ENCODE measurements around the gene SCO1. TPM values are rescaled to one million over a fixed set of nuclear protein-coding genes. Genes with fewer than 3 reads are reported as not detected.
A peak's percentile ranks its signal among the peaks of the same experiment; 100 is the strongest.

SCO1 gene
- total RNA-seq (27.0 TPM), polyA plus RNA-seq (ENCODE audit: insufficient read depth, low read depth, low replicate concordance) (34.9 TPM)
- long read RNA-seq, donor 1, full-length matches to known transcripts, result 5 of 5 reads
- long read RNA-seq, donor 1, partial matches to known transcripts, result 0 of 5 reads
- long read RNA-seq, donor 1, other reads (novel, unspliced or antisense), result 0 of 5 reads
- long read RNA-seq, donor 2, full-length matches to known transcripts, result 8 of 8 reads
- long read RNA-seq, donor 2, partial matches to known transcripts, result 0 of 8 reads
- long read RNA-seq, donor 2, other reads (novel, unspliced or antisense), result 0 of 8 reads
- long read RNA-seq, donor 3, full-length matches to known transcripts, result 11 of 11 reads
- long read RNA-seq, donor 3, partial matches to known transcripts, result 0 of 11 reads
- long read RNA-seq, donor 3, other reads (novel, unspliced or antisense), result 0 of 11 reads
- long read RNA-seq, donor 4, full-length matches to known transcripts, result 15 of 15 reads
- long read RNA-seq, donor 4, partial matches to known transcripts, result 0 of 15 reads
- long read RNA-seq, donor 4, other reads (novel, unspliced or antisense), result 0 of 15 reads
- long read RNA-seq, donor 5, result 0 reads
- long read RNA-seq, donor 6, full-length matches to known transcripts, result 11 of 11 reads
- long read RNA-seq, donor 6, partial matches to known transcripts, result 0 of 11 reads
- long read RNA-seq, donor 6, other reads (novel, unspliced or antisense), result 0 of 11 reads
- long read RNA-seq, donor 7, full-length matches to known transcripts, result 13 of 17 reads
- long read RNA-seq, donor 7, partial matches to known transcripts, result 1 of 17 reads
- long read RNA-seq, donor 7, other reads (novel, unspliced or antisense), result 3 of 17 reads
- long read RNA-seq, donor 8, full-length matches to known transcripts, result 7 of 7 reads
- long read RNA-seq, donor 8, partial matches to known transcripts, result 0 of 7 reads
- long read RNA-seq, donor 8, other reads (novel, unspliced or antisense), result 0 of 7 reads
- long read RNA-seq, donor 9, full-length matches to known transcripts, result 8 of 8 reads
- long read RNA-seq, donor 9, partial matches to known transcripts, result 0 of 8 reads
- long read RNA-seq, donor 9, other reads (novel, unspliced or antisense), result 0 of 8 reads
- long read RNA-seq, donor 10, full-length matches to known transcripts, result 11 of 11 reads
- long read RNA-seq, donor 10, partial matches to known transcripts, result 0 of 11 reads
- long read RNA-seq, donor 10, other reads (novel, unspliced or antisense), result 0 of 11 reads

- TF ChIP-seq, protein P1, sequence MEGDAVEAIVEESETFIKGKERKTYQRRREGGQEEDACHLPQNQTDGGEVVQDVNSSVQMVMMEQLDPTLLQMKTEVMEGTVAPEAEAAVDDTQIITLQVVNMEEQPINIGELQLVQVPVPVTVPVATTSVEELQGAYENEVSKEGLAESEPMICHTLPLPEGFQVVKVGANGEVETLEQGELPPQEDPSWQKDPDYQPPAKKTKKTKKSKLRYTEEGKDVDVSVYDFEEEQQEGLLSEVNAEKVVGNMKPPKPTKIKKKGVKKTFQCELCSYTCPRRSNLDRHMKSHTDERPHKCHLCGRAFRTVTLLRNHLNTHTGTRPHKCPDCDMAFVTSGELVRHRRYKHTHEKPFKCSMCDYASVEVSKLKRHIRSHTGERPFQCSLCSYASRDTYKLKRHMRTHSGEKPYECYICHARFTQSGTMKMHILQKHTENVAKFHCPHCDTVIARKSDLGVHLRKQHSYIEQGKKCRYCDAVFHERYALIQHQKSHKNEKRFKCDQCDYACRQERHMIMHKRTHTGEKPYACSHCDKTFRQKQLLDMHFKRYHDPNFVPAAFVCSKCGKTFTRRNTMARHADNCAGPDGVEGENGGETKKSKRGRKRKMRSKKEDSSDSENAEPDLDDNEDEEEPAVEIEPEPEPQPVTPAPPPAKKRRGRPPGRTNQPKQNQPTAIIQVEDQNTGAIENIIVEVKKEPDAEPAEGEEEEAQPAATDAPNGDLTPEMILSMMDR (IDR thresholded peaks at IDR 0.05; ENCODE audit: borderline replicate concordance, extremely low read depth, insufficient read depth), result peak; percentile 49
- H3K27me3 ChIP-seq (ENCODE audit: control insufficient read depth, insufficient read depth, low read length), result no peaks in the 10 kb centered on the region
- intact Hi-C loops (cut with DNase I), result no loop called here
- no peak for FAIRE-seq
- H3K9ac ChIP-seq (ENCODE audit: low read length in 3 of 3), result peak within 1 kb of the TSS; percentile 75 to 87 (median 78)
- H3K4me1 ChIP-seq (ENCODE audit: control insufficient read depth in 2 of 3, insufficient read depth in 2 of 3, low read depth in 1 of 3, low read length in 3 of 3), result peaks cover 0 to 12% (median 7%) of the 10 kb centered on the region in 3 donors
- DNase-seq, result peak; percentile 96 to 99 (median 98)
- peaks cover 0 to 10% (median 7%) of the 10 kb centered on the region in 3 donors for H3K36me3 ChIP-seq (ENCODE audit: control insufficient read depth in 2 of 3, insufficient read depth in 3 of 3, low read length in 3 of 3)
- no peaks in the 10 kb centered on the region for H3K9me3 ChIP-seq (ENCODE audit: control insufficient read depth in 2 of 3, insufficient read depth in 1 of 3, low read length in 3 of 3)
- peak within 1 kb of the TSS; percentile 80 to 95 (median 85) for H3K4me3 ChIP-seq (ENCODE audit: low read length in 3 of 3)
- peak within 1 kb of the TSS; percentile 77 to 91 for H3K27ac ChIP-seq (ENCODE audit: low read depth in 2 of 2, low read length in 2 of 2)
Observed at GRCh38 chr17:10697092-10698081, at the start of gene SCO1, which contains the start of gene ADPRM. TSS of gene SCO1 (minus strand) at chr17:10697533. CDS start at chr17:10697507, 26 bp downstream. TSS of gene ADPRM (plus strand) at chr17:10697594. CDS start at chr17:10704927, 7,333 bp downstream.

DNA sequence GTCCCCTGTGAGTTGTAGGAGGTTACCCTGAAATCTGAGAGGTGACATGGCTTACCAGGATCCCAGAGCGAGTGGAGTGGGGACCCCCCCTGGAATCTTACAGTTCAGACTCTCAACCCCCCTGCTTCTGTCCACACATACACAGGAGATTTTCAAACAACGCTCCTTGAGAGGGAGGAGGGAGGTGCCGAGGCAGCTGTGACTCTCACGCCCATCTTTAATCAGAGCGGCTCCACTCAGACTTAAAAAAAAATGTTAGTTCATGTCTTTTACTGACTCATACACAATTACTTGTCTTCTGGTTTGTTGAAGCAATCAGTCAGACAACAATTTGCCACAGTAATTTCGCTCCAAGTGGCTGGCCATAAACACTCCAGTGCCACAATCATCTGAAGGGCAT, 47.9 kb upstream of the SCO1 start:
- Histone ChIP-seq H3K27ac (ENCODE audit: low read depth in 2 of 2, low read length in 2 of 2) (no peak overlapping the region), H3K27me3 (ENCODE audit: control insufficient read depth, insufficient read depth, low read length) (no peaks in the 10 kb centered on the region), H3K9me3 (ENCODE audit: control insufficient read depth in 2 of 3, insufficient read depth in 1 of 3, low read length in 3 of 3) (no peaks in the 10 kb centered on the region), H3K4me1 (ENCODE audit: control insufficient read depth in 2 of 3, insufficient read depth in 2 of 3, low read depth in 1 of 3, low read length in 3 of 3) (no peaks in the 10 kb centered on the region), H3K36me3 (ENCODE audit: control insufficient read depth in 2 of 3, insufficient read depth in 3 of 3, low read length in 3 of 3) (no peaks in the 10 kb centered on the region), H3K4me3 (ENCODE audit: low read length in 3 of 3) (no peak overlapping the region), H3K9ac (ENCODE audit: low read length in 3 of 3) (no peak overlapping the region)
- intact Hi-C loops (cut with DNase I), result loop anchor here (10.0 kb wide), 1 partner anchor 90 kb away; the partner anchor contains the start of gene PIRT
- DNase-seq (no peak), FAIRE-seq (no peak)
- TF ChIP-seq, protein P1 (IDR thresholded peaks at IDR 0.05; ENCODE audit: borderline replicate concordance, extremely low read depth, insufficient read depth), result no peak

Measured in kidney (tissue), 22 donors.